Adrenal gland (tissue), 5 donors: ENCODE results near the gene FNBP1L.

Experiments used
- POLR2A ChIP-seq, 2 donors: fragments of 450-650 bp; IDR thresholded peaks; one replicate each; pipeline ENCODE4 v1.6.1; 2017; ENCODE audit warnings: antibody characterized with exemption in 2 of 2, mild to moderate bottlenecking in 2 of 2, moderate library complexity in 1 of 2
- TF ChIP-seq, protein P1 (sequence below), 6 experiments: fragments of 450-650 bp in 4 of 6; fragments of 200-600 bp in 2 of 6; sonication (generic) in 1 of 6; IDR thresholded peaks; 1 replicate in 5 of 6; 2 replicates in 1 of 6; pipeline versions ENCODE4 v1.5.1 to v1.8.0; 2016 to 2021; ENCODE audit warnings: antibody characterized with exemption in 6 of 6, mild to moderate bottlenecking in 2 of 6, moderate library complexity in 1 of 6
- donor health status: DM: no; HTN: no; CAD: no.

DNA sequence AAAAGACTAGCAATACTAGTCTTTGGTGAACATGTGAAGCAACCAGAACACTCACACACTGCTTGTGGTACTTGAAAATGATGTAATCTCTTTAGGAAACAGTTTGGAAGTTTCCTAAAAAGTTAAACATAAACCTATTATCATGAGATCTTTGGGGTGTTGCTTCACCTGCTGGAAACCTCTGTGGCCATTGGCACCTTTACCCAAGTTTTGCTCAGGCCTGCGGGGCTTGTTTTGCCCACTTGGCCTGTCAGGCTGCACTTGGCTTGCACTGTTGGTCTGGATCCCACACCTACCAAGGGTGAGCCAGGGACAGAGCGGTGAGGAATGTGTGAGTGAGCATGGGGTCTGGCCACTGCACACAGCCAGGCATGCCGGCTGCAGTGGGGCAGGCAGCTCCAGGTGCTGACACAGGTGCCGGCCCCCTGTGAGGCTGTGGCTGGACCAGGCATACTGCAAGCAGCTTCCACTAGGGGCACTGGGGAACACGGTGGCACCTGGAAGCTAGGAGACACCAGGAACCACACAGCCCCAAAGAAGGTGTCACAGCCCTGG, 14.4 kb upstream of the FNBP1L start:
- TF ChIP-seq, protein P1, sequence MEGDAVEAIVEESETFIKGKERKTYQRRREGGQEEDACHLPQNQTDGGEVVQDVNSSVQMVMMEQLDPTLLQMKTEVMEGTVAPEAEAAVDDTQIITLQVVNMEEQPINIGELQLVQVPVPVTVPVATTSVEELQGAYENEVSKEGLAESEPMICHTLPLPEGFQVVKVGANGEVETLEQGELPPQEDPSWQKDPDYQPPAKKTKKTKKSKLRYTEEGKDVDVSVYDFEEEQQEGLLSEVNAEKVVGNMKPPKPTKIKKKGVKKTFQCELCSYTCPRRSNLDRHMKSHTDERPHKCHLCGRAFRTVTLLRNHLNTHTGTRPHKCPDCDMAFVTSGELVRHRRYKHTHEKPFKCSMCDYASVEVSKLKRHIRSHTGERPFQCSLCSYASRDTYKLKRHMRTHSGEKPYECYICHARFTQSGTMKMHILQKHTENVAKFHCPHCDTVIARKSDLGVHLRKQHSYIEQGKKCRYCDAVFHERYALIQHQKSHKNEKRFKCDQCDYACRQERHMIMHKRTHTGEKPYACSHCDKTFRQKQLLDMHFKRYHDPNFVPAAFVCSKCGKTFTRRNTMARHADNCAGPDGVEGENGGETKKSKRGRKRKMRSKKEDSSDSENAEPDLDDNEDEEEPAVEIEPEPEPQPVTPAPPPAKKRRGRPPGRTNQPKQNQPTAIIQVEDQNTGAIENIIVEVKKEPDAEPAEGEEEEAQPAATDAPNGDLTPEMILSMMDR (IDR thresholded peaks at IDR 0.05), result no peak
- no peak for TF ChIP-seq POLR2A (IDR thresholded peaks at IDR 0.05)
